SK-MEL-5 (cell line): ENCODE measurements around the gene CSRP3. TPM values are rescaled to one million over a fixed set of nuclear protein-coding genes. Genes with fewer than 3 reads are reported as not detected.
A peak's percentile ranks its signal among the peaks of the same experiment; 100 is the strongest.

Experiments
- DNase-seq: peaks from one replicate; pipeline ENCODE4 v3.0.0-alpha.2; 2016; ENCODE audit warnings: low read depth, low spot score
- in situ Hi-C: cut with HindIII; loops from 2 replicates; pipeline ENCODE4 v1.10.0; 2016; ENCODE audit warnings: low sequenced_read_pairs, high pct_unique_total_duplicates, low pct_unique_long_range_greater_than_20kb
- total RNA-seq: library from RNA; depleted of rRNA; stranded (reverse); fragments of >200 nt; shearing (Covaris generic); gene quantifications from 2 replicates; pipeline ENCODE4 v1.2.3, GENCODE V29; 2014

The CSRP3 gene
- total RNA-seq, 1 experiment from 2014 or later = not detected

GRCh38 chr11:19199048-19199447, 2.7 kb downstream of the CSRP3 start:
- in situ Hi-C loops = no loop called here
- no peak for DNase-seq

- no peak for DNase-seq
- in situ Hi-C loops = no loop called here
Measured at GRCh38 chr11:19196432-19196831, 5.4 kb downstream of the CSRP3 start.

- no peak for DNase-seq
- in situ Hi-C loops = no loop called here
Measured at GRCh38 chr11:19194620-19195308, 7.0 kb downstream of the CSRP3 start.

- in situ Hi-C loops = no loop called here
- no peak for DNase-seq
Measured at GRCh38 chr11:19193916-19194315, 7.9 kb downstream of the CSRP3 start.

GRCh38 chr11:19191530-19192169, 10.1 kb downstream of the CSRP3 start:
- in situ Hi-C loops = no loop called here
- no peak for DNase-seq

GRCh38 chr11:19187833-19188258, 13.9 kb downstream of the CSRP3 start:
- peak; percentile 52 for DNase-seq
- in situ Hi-C loops = no loop called here

- in situ Hi-C loops = no loop called here
- no peak for DNase-seq
Measured at GRCh38 chr11:19187114-19187832, 14.5 kb downstream of the CSRP3 start.

GRCh38 chr11:19185516-19186052, 16.2 kb downstream of the CSRP3 start:
- in situ Hi-C loops = no loop called here
- no peak for DNase-seq

- no peak for DNase-seq
- in situ Hi-C loops = no loop called here
Measured at GRCh38 chr11:19185036-19185435, 16.7 kb downstream of the CSRP3 start.

- no peak for DNase-seq
- in situ Hi-C loops = no loop called here
Measured at GRCh38 chr11:19183646-19184045, 18.1 kb downstream of the CSRP3 start.

- in situ Hi-C loops = no loop called here
- no peak for DNase-seq
Measured at GRCh38 chr11:19181531-19182261, 20.1 kb downstream of the CSRP3 start.

- in situ Hi-C loops = no loop called here
- peak; percentile 6 for DNase-seq
Measured at GRCh38 chr11:19176629-19177186, 25.1 kb downstream of the CSRP3 start.

GRCh38 chr11:19173964-19174638, 27.7 kb downstream of the CSRP3 start:
- in situ Hi-C loops = no loop called here
- DNase-seq = no peak

GRCh38 chr11:19173004-19173689, 28.6 kb downstream of the CSRP3 start:
- DNase-seq = no peak
- in situ Hi-C loops = no loop called here

- in situ Hi-C loops = no loop called here
- DNase-seq = no peak
Measured at GRCh38 chr11:19168090-19168489, 33.7 kb downstream of the CSRP3 start.

GRCh38 chr11:19164881-19165280, 36.9 kb downstream of the CSRP3 start:
- in situ Hi-C loops = no loop called here
- DNase-seq = no peak
